GM12878 (cell line): ENCODE results near the gene CIP2A.

Source experiments
- CHD2 ChIP-seq: IDR thresholded peaks from 2 replicates; pipeline ENCODE4 v1.6.1; 2011; ENCODE audit warnings: low read depth, low read length, improper control_type of control experiment, borderline replicate concordance
- EZH2 ChIP-seq: IDR thresholded peaks from 2 replicates; pipeline ENCODE4 v1.6.1; 2012; ENCODE audit warnings: low read depth, mild to moderate bottlenecking, control low read depth, inconsistent platforms, low read length, borderline replicate concordance; ENCODE audit not compliant: control insufficient read depth
- SIN3A ChIP-seq: IDR thresholded peaks from 2 replicates; pipeline ENCODE4 v1.6.1; 2012; ENCODE audit warnings: low read depth, low read length, improper control_type of control experiment
- SMC3 ChIP-seq: IDR thresholded peaks from 2 replicates; pipeline ENCODE4 v1.6.1; 2011; ENCODE audit warnings: low read length, improper control_type of control experiment, borderline replicate concordance
- ZNF24 ChIP-seq: fragments of 450-650 bp; IDR thresholded peaks from 2 replicates; pipeline ENCODE4 v1.6.1; 2017; ENCODE audit warnings: antibody characterized with exemption, mild to moderate bottlenecking
- ZNF274 ChIP-seq: IDR thresholded peaks from one replicate; pipeline ENCODE4 v1.8.0; 2011; ENCODE audit not compliant: insufficient read length, insufficient read depth
- TF ChIP-seq, protein P1 (sequence below): IDR thresholded peaks from 2 replicates; pipeline ENCODE4 v1.6.1; 2012; ENCODE audit warnings: low read length, inconsistent platforms

DNA sequence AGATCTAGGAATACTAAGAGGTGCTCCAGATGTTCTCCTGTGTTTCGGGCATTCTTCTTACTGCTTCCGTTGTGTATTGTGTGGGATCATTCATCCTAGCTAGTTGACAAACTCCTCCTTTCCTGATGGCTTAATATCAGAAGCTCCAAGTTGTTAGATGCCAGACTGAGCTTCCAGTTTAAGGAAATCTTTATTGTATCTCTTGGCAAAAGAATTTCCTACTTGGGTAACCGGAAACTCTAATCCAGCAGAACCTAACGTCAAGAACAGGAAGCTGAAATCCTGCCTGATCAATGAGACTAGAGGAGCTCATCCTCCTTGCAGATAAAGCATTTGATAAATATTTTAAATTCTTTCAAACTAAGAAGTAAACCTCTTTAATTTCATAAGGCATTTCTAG lies 51.2 kb downstream of the CIP2A start:
- TF ChIP-seq CHD2 (no peak), SMC3 (no peak), ZNF24 (no peak), SIN3A (no peak), EZH2 (no peak), ZNF274 (no peak)
- TF ChIP-seq, protein P1, sequence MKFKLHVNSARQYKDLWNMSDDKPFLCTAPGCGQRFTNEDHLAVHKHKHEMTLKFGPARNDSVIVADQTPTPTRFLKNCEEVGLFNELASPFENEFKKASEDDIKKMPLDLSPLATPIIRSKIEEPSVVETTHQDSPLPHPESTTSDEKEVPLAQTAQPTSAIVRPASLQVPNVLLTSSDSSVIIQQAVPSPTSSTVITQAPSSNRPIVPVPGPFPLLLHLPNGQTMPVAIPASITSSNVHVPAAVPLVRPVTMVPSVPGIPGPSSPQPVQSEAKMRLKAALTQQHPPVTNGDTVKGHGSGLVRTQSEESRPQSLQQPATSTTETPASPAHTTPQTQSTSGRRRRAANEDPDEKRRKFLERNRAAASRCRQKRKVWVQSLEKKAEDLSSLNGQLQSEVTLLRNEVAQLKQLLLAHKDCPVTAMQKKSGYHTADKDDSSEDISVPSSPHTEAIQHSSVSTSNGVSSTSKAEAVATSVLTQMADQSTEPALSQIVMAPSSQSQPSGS = no peak
